HUES64 (cell line): ENCODE measurements around the gene FBXL13.

ENCODE experiments used
- H3K27ac ChIP-seq: 2 replicates; pipeline ENCODE4 v1.7.0; 2013; ENCODE audit warnings: low read depth, low read length, inconsistent platforms
- H3K27me3 ChIP-seq: 2 replicates; pipeline ENCODE4 v1.6.1; 2013; ENCODE audit warnings: mild to moderate bottlenecking, low read length; ENCODE audit not compliant: insufficient read depth
- H3K36me3 ChIP-seq: 2 replicates; pipeline ENCODE4 v1.6.1; 2013; ENCODE audit warnings: mild to moderate bottlenecking, low read length; ENCODE audit not compliant: insufficient read depth
- H3K4me1 ChIP-seq: 2 replicates; pipeline ENCODE4 v1.6.1; 2013; ENCODE audit warnings: mild to moderate bottlenecking, low read length, moderate library complexity; ENCODE audit not compliant: insufficient read depth
- H3K4me3 ChIP-seq: 2 replicates; pipeline ENCODE4 v1.5.1; 2013; ENCODE audit warnings: mild to moderate bottlenecking, low read length, moderate library complexity
- H3K9ac ChIP-seq: 2 replicates; pipeline ENCODE4 v1.6.1; 2013; ENCODE audit warnings: mild to moderate bottlenecking, low read depth, low read length
- H3K9me3 ChIP-seq: 2 replicates; pipeline ENCODE4 v1.6.1; 2013; ENCODE audit warnings: low read depth, low read length; ENCODE audit not compliant: insufficient read depth
- WGBS: fragments of 150-250, 120-280 bp; methylation state at CpG from one replicate; pipeline ENCODE4 v1.1.7; 2013; ENCODE audit warnings: missing lambda C conversion rate; 5-methylcytosine and 5-hydroxymethylcytosine counted together

Gene FBXL13

DNA sequence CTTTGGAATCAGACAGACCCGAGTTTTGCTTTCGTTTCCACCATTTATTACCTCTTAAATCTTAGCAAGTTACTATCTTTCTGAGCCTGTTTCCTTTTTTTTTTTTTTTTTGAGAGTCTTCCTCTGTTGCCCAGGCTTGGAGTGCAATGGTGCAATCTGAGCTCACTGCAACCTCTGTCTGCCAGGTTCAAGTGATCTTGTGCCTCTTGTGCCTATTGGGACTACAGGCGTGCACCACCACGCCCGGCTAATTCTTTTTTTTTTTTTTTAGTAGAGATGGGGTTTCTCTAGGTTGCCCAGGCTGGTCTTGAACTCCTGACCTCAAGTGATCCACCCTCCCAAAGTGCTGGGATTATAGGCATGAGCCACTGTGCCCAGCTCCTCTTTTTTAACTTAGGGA, 241.3 kb downstream of the FBXL13 start:
- WGBS: 86% methylated on average over 5 of the region's 5 CpGs
- H3K4me3 ChIP-seq: no peak overlapping the region

GRCh38 chr7:102832674-102833073, 241.9 kb downstream of the FBXL13 start:
- Histone ChIP-seq H3K27ac (no peak overlapping the region), H3K9ac (no peak overlapping the region), H3K4me3 (no peak overlapping the region), H3K9me3 (no peaks in the 10 kb centered on the region), H3K36me3 (no peaks in the 10 kb centered on the region), H3K27me3 (no peaks in the 10 kb centered on the region), H3K4me1 (0 out of 2 replicates have a peak, but pooled peaks cover 4% of the 10 kb centered on the region)
- WGBS: 96% methylated on average over 1 of the region's 1 CpG

More for the DNA sequence above, 241.3 kb downstream of the FBXL13 start:
- Histone ChIP-seq H3K27me3 (no peaks in the 10 kb centered on the region), H3K36me3 (no peaks in the 10 kb centered on the region), H3K9ac (no peak overlapping the region), H3K27ac (no peak overlapping the region), H3K9me3 (no peaks in the 10 kb centered on the region), H3K4me1 (0 out of 2 replicates have a peak, but pooled peaks cover 4% of the 10 kb centered on the region)

DNA sequence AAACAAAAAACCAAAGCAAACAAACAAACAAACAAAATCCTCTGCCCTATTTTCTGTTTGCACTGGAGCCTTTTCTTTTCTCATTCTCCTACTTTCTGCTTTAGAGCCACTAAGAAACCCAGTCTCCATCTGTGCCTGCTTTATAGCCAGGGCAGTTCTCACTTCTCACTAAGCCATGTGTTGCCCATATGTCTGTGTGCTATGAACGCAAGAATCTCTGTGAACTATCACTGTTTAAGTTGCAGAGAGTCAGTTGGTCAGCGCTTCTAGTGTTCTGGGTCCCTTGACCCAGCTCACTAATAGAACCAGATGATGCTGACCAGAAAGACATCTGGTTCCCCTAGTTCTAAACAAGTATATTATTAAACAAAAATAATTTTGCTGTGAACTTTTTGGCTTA, 244.4 kb downstream of the FBXL13 start:
- Histone ChIP-seq H3K9ac (no peak overlapping the region), H3K9me3 (no peaks in the 10 kb centered on the region), H3K27ac (no peak overlapping the region), H3K36me3 (0 out of 2 replicates have a peak, but pooled peaks cover 4% of the 10 kb centered on the region), H3K27me3 (no peaks in the 10 kb centered on the region), H3K4me1 (0 out of 2 replicates have a peak, but pooled peaks cover 4% of the 10 kb centered on the region), H3K4me3 (no peak overlapping the region)
- 96% methylated on average over 2 of the region's 2 CpGs for WGBS

DNA sequence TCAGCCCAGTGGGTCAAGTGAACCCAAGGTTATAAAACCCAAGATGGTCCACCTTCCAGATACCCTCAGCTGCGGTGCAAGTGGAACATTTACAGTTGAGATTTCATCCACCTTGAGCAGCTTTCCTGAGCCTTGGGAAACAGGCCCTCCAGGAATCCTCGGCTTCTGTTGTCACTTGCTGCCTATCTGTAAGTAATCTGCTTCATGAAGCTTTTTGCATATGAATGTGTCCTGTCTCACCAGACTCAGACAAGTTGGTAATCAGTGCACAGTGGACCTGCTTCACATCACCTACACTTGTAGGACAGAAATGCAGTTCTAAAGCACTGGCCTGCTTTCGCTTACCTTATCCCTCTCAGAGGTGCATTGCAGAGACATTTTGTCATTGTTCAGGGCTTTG, 245.5 kb downstream of the FBXL13 start:
- WGBS: 92% methylated on average over 3 of the region's 3 CpGs

GRCh38 chr7:102828286-102828685, 246.3 kb downstream of the FBXL13 start:
- WGBS: 100% methylated on average over 1 of the region's 2 CpGs
- Histone ChIP-seq H3K27me3 (no peaks in the 10 kb centered on the region), H3K27ac (no peak overlapping the region), H3K4me1 (0 out of 2 replicates have a peak, but pooled peaks cover 4% of the 10 kb centered on the region), H3K9me3 (no peaks in the 10 kb centered on the region), H3K4me3 (no peak overlapping the region), H3K9ac (no peak overlapping the region), H3K36me3 (0 out of 2 replicates have a peak, but pooled peaks cover 4% of the 10 kb centered on the region)

More for the DNA sequence above, 245.5 kb downstream of the FBXL13 start:
- Histone ChIP-seq H3K4me3 (no peak overlapping the region), H3K4me1 (0 out of 2 replicates have a peak, but pooled peaks cover 4% of the 10 kb centered on the region), H3K9me3 (no peaks in the 10 kb centered on the region), H3K27me3 (no peaks in the 10 kb centered on the region), H3K27ac (no peak overlapping the region), H3K9ac (no peak overlapping the region), H3K36me3 (0 out of 2 replicates have a peak, but pooled peaks cover 4% of the 10 kb centered on the region)

DNA sequence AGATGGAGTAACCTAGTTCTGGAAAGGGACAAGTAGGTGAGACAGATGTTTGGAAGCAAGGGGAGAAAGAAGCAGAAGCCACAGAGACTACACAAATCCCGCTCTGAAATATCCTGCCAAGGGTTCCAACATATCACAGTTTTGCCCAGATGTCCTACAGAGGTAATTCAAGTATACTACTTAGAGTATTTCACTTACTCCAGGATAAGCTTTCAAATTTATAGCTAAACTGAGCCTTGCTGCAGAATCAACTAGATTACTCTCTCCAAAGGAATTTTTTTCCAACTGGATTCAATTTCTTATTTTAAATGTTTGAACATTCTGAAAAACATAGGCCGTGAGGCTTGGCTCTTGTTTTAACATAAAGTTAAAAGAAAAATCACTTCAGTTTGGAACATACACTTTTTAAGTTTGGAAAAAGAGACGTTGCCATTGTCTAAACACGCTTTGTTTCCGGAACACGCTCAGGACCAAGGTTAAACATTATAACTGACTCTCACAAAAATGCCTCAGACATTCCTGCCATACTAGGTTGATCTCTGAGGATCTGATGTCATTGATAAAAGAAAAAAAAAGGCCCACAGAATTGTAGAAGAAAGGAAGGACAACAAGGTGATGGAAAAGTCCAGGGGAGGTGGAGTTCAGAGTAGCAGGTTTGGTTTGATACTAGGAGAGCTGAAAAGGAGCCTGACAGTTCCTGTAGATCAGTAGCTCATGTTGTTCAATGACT, 251.0 kb downstream of the FBXL13 start:
- 95% methylated on average over 6 of the region's 6 CpGs for WGBS

GRCh38 chr7:102821994-102822747, 252.4 kb downstream of the FBXL13 start:
- H3K36me3 ChIP-seq: 0 out of 2 replicates have a peak, but pooled peaks cover 2% of the 10 kb centered on the region
- no peaks in the 10 kb centered on the region for H3K4me1 ChIP-seq
- no peaks in the 10 kb centered on the region for H3K9me3 ChIP-seq
- H3K27ac ChIP-seq: no peak overlapping the region
- no peak overlapping the region for H3K4me3 ChIP-seq
- no peaks in the 10 kb centered on the region for H3K27me3 ChIP-seq
- H3K9ac ChIP-seq: no peak overlapping the region
- 94% methylated on average over 2 of the region's 2 CpGs for WGBS

More for the DNA sequence above, 251.0 kb downstream of the FBXL13 start:
- H3K27me3 ChIP-seq: no peaks in the 10 kb centered on the region
- H3K4me1 ChIP-seq: no peaks in the 10 kb centered on the region
- no peaks in the 10 kb centered on the region for H3K9me3 ChIP-seq
- no peak overlapping the region for H3K27ac ChIP-seq
- H3K4me3 ChIP-seq: no peak overlapping the region
- H3K36me3 ChIP-seq: 0 out of 2 replicates have a peak, but pooled peaks cover 4% of the 10 kb centered on the region
- H3K9ac ChIP-seq: no peak overlapping the region

DNA sequence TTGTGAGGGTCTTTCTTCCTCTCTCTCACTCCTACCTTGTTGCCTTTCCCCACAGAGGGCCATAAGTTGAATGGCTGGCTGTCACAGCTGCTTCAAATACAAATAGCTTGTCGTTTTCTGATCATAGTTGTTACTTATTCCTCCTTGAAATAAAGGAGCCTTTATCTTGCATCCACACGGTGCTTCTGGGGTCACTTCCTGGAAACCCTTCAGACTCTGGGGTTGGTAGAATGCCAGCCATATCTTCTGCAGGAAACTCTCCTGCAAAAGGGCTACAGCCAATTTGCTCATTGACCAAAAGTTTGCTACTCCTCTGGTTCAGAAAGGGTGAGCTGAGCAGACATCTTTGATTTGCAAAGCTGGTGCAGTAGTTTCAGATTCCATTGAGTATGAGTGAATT, 255.4 kb downstream of the FBXL13 start:
- no peaks in the 10 kb centered on the region for H3K9me3 ChIP-seq
- H3K27me3 ChIP-seq: no peaks in the 10 kb centered on the region
- no peak overlapping the region for H3K9ac ChIP-seq
- H3K36me3 ChIP-seq: no peaks in the 10 kb centered on the region
- no peak overlapping the region for H3K4me3 ChIP-seq
- no peak overlapping the region for H3K27ac ChIP-seq
- no peaks in the 10 kb centered on the region for H3K4me1 ChIP-seq
- WGBS: 90% methylated on average over 2 of the region's 2 CpGs

GRCh38 chr7:102817616-102818573, 256.7 kb downstream of the FBXL13 start:
- WGBS: 85% methylated on average over 3 of the region's 4 CpGs
- no peak overlapping the region for H3K27ac ChIP-seq

GRCh38 chr7:102814025-102814471, 260.5 kb downstream of the FBXL13 start:
- H3K9ac ChIP-seq: no peak overlapping the region
- 88% methylated on average over 4 of the region's 4 CpGs for WGBS
- no peaks in the 10 kb centered on the region for H3K9me3 ChIP-seq
- no peak overlapping the region for H3K27ac ChIP-seq
- no peaks in the 10 kb centered on the region for H3K36me3 ChIP-seq
- H3K27me3 ChIP-seq: no peaks in the 10 kb centered on the region
- H3K4me1 ChIP-seq: no peaks in the 10 kb centered on the region
- H3K4me3 ChIP-seq: no peak overlapping the region

More at GRCh38 chr7:102817616-102818573, 256.7 kb downstream of the FBXL13 start:
- H3K36me3 ChIP-seq: no peaks in the 10 kb centered on the region
- H3K27me3 ChIP-seq: no peaks in the 10 kb centered on the region
- H3K4me3 ChIP-seq: no peak overlapping the region
- no peak overlapping the region for H3K9ac ChIP-seq
- H3K9me3 ChIP-seq: no peaks in the 10 kb centered on the region
- no peaks in the 10 kb centered on the region for H3K4me1 ChIP-seq
